NCI-H128 (cell line): Measurements from ENCODE around the gene ECEL1.
"Not testable (repeated sequence)": the region's sequence is repeated elsewhere in the genome, so short reads cannot be mapped to it uniquely, and the experiment has no call there.

Experiments
- DNase-seq: peaks from one replicate; lab custom pipeline; 2025; ENCODE audit not compliant: unreplicated experiment; lab: John Stamatoyannopoulos, UW

Gene ECEL1

DNA sequence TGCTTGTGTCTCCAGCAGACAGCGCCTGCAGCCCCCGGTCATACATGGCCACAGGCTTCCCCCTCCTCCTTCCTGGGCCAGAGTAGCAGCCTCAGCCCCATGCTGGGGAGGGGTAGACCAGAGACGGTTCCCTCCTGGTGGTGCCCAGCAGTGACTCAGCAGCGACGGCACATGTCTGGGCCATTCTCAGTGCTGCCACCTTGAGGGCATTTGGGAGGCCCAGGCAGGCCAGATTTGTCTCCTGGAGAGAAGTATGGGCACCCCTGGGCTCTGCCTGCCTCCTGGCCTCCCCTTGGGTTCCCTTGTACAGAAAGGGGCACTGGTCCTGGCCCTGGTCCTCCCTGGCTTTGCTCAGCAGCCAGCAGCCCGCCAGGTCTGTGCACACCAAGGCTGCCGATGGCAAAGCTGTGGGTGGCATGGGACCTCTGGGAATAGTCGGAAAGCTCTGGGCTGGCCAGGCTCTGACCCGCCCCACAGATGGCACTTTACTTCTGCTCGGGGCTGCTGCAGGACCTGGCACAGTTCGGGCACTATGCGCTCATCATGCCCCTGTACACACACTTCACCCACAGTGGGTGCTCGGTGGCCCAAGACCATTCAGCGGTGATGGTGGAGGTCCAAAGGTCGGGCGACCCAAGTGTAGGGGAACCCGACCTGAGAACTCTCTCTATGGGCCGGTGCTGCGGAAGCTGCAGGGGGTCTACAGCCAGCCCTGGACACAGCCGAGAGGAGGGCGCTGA, 43.1 kb downstream of the ECEL1 start:
- no peak for DNase-seq

DNA sequence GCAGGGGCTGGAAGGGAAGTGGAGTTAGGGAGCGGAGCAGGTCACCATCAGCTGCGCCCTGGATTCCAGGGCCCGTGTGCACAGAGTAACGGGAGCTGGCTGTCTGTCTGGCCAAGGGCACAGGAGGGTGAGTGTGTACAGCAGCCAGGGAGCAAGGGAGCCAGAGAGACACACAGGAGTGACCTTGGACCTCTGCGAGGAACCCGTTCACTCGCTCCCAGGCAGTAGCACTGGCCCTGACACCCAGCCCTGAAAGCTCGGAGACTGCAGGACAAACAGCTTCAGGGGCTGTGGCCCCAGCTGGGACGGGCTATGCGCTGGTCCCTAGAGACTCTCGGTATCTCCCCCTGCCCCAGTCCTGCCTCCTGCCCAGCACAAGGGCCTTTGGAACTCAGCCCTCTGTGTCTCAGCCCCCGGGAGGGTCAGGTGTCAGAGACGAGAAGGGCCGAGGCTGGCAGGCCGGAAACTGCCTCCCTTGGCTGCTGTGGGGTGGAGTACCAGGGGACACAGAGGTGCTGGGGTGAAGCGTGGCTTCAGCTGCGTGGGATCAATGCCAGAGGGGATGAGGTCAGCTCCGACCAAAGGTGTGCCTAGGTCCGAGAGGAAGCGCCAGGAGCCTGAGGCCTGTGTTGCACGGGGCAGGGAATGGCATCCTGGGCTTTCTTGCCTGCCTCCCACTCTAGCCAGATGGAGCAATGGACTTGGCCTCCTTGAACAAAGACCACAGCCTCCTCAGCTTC, 43.8 kb downstream of the ECEL1 start:
- DNase-seq: not testable (repeated sequence)

DNA sequence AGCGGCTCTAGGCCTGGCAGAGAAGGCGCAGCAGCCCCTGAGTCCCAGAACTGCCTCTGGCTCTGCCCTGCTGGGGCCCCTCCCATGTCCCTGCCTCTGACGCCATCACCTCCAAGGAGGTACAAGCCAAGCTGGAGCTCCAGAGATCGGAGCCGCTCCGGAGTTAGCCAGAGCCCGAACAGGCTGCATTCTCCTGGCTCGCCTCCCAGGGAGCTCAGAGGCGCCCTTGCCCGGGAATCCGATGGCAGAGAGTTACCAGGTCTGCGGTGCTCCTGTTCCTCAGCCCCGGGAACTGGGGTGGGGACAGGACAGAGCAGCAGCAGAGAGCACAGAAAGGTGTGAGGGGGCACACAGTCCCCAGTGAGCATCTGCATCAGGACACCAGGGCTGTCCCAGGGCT, 44.6 kb downstream of the ECEL1 start:
- DNase-seq: not testable (repeated sequence)

DNA sequence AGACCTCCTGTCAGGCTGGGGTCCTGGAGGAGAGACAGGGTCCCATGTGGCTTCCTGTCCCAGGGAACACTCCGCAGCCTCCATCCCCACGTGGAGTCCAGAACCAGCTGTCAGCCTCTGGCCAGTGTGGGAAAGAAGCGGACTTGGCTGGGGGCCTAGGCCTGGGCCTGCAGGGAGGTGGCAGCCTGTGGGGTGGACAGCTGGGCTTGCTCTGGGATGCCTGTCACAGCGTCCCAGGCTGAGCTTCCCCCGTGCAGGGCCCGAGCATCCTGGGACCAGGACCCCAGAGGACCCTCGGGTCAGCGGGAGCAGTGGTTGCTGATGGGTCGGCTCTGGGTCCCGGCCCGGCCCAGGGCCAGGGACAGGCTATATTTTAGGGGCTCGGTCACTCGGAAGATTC, 45.2 kb downstream of the ECEL1 start:
- DNase-seq: not testable (repeated sequence)

DNA sequence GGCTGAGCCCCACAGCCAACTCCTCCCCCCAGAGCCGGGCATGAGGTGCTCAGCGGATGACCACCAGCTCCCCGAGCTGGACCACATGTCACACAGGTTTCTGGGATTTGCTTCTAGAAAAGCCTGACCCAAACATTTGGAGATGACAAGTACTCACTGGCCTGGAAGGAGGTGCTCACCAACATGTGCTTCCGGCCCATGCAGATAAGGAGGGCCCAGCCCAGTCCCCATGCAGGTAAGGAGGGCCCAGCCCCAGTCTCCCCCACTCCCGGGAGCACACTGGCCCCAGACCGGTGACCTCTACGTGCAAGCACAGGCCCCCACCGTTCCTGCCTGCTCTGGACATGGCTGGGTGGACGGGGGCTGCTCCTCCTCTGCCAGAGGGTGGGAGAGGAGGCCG, 45.7 kb downstream of the ECEL1 start:
- DNase-seq: not testable (repeated sequence)

DNA sequence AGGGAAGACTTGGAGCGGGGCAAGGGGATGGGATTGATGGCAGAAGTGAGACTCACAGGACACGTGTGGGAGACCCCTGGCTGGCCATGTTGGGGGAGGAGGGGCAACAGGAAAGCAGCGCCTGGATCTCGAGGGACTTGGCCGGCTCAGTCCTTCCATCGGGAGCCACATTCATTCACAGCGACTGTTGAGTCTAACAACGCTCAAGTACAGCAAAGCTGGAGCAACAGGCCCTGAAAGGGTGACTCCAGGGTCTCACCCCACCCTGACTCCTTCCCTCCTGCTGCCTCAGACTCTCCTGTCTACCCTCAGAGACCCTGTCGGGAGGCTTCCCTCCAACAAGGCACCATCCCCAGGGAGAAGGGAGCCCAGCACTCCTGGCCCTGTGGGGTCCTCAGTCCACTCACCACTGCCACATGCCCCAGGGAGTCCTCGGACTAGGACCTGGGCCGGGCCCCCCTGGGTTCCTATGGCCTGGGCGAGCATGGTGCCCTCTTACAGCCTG, 46.4 kb downstream of the ECEL1 start:
- DNase-seq: no peak

DNA sequence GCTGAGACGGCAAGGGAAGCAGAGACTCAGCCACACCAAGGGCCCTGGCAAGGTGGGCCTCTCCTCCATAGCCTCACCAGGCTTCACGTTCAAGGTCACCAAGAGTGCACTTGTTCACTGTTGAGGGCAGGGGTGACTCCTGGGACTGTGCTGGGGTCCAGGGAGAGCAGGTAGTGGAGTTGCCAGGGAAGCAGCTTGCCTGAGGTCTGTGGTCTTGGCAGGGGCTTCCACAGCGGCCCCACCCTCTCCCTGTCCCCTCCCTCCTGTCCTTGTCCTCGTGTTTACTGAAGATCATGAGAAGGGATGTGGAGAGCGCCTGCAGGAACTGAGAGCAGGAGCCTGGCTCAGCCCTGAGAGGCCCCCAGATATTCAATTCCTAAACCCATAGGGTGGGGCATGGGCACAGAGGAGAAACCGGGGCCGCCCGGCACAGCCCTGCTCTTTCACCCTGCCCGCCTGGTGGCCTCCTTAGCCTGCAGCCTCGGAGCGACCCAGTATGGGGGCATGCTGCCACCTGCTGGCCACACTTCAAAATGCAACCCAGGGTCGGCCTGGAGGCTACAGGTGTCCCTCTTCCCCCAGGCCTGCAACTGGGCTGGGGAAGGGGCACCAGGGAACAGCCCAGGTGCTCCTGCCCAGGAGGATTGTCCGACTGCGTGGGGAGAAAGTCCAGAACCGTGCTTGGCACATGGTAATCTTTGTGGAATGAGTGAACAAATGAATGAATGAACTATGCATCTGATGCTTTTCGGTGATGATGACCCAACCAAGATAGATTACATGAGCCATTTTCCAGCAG, 47.2 kb downstream of the ECEL1 start:
- peak; percentile 28 for DNase-seq

DNA sequence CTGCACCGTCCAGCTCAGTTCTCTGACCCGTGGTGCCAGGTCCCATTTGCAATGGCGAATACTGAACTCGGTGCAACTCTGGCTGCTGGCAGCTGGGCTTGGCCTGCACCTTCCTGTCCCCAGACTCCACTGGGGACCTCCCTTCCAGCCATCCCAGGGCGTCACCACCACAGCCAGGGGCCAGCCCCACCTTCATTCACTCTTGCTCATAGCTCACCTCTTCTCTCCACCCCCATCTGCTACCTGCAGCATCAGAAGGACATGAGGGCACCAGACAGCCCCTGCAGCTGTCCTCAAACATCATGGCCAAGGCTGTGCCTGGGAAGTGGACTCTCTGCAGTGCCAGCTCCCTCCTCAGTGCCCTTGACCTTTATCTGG, 47.9 kb downstream of the ECEL1 start:
- DNase-seq: no peak

DNA sequence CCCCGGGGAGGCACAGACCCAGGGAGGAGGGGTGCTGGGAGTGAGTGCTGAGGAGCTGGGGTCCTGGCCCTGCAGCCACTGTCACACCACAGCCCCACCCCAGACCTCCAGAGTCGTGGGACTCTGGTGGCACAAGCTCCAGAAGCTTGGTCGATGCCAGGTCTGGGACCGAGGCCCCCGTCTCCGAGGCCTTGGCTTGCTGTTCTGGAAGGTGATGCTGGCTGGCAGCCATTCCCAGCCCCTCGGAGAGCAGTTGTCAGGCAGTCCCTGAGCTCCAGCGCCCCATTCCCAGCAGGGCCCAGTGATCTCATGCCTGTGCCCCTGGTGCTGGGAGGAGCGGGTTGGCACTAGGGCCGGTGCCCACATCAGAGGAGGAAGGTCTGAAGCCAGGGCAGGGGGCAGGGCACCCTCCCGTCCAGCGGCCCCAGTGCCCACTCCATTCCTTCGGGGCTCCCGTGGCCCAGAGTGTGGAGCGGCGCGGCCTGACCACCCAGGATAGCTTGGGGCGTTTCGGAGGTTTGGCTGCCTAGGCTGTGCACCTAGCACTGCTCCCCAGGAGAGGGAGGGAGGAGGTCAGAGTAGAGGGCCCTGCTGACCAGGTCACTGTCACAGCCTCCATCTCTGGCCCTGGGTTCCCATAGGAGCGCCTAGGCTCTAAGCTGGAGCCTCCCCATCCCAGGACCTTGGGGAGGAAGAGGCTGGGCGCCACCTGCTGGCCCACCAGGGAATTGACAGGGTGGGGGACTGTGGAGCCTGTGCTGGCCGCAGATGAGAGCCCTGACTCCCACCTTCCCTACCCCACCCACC, 48.5 kb downstream of the ECEL1 start:
- no peak for DNase-seq

DNA sequence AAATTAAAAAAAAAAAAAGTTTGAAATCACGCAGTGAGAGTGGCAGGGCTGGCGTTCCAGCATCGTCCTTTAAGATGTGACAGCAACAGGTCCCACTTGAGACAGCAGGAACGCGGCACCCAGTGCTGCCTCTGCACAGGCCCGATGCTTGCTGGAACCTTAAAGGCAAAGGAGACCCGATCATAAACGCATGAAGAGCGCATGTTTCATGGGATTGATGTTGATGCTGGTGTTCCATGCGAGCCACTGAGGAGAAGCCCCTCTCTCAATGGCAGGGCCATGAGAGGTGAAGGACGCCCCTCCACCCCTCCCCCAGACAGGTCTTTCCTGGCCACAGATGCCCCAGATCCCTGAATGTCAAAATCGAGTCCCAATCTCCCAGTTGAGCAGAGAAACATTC, 49.5 kb downstream of the ECEL1 start:
- no peak for DNase-seq

DNA sequence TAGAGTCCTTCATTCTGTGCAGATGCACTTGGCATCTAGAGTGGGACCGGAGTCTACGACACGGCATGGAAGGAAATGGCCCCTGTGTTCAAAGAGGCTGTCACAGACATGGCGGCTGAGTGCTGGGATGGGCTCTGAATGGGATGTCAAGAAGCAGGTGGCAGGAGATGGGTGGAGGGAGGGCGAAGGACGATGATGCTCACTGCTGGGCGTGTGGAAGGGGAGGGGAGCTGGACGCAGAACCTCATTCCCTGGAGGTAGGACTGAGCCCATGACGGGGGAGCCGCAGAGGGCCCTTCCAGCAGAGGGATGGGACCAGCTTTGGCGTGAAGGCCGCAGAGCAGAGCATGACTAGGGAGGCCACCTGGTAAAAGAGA, 50.5 kb downstream of the ECEL1 start:
- DNase-seq: no peak

DNA sequence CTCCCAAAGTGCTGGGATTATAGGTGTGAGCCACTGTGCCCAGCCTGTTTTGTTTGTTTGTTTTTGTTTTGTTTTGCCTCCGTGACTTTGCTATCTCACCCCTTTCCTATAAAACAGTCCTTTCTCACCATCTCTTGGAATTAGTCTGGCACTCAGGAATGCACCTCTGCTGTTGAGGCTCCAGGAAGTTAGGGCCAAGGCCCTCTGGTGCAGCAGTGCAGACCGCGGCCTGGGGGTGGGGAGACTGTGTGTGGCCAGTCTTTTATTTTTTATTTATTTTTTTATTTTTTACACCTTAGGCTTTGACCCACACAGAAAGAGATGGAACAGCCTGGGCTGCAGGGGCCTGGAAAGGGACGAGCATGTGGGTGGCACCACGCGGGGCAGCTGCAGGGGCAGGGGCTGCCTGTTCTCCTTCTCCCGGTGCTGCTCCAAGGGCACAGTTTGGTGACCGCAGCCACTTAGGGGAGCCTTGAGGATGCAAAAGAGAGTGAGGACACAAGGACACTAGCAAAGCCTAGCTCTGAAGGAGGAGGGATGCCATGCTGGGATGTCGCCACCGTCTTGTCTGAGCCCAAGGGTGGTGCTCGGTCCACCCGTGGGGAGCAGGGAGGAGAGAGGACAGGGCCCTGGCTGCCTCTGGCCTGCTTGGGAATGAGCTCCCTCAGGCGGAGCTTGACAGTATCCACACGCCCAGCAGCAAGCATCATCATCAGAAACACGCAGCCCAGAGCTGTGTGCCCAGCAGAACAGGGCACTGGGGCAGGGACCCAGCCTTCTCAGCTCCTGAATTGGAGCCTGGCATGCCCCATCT, 51.0 kb downstream of the ECEL1 start:
- DNase-seq: no peak

DNA sequence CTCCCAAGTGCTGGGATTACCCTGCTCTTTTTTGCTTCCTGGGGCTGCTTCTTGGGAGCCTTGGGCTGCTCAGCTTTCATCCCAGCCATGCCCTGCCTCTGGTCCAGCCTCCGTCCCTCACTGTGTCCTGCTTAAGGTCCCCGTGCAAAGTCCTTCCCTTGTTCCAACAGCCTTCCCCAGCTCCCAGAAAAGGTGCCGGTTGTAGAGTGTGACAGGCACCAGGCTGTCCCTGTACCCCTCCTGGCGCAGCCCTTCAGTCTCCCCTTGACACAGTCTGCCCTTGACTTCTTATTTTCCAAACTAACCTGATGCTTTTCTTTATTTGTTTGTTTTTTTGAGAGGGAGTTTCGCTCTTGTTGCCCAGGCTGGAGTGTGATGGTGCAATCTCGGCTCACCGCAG, 51.8 kb downstream of the ECEL1 start:
- DNase-seq: no peak

DNA sequence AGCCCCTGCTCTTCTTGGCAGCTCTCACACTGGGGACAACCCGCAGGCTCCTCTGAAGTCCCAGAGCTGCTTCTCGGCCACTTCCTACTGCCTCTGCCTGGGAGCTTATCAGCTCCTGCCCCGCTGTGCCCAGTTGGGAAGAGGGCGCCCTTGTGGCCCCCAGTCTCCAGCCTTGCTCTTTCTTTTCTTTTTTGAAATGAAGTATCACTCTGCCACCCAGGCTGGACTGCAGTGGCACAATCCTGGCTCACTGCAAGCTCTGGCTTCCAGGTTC, 52.3 kb downstream of the ECEL1 start:
- DNase-seq: no peak

DNA sequence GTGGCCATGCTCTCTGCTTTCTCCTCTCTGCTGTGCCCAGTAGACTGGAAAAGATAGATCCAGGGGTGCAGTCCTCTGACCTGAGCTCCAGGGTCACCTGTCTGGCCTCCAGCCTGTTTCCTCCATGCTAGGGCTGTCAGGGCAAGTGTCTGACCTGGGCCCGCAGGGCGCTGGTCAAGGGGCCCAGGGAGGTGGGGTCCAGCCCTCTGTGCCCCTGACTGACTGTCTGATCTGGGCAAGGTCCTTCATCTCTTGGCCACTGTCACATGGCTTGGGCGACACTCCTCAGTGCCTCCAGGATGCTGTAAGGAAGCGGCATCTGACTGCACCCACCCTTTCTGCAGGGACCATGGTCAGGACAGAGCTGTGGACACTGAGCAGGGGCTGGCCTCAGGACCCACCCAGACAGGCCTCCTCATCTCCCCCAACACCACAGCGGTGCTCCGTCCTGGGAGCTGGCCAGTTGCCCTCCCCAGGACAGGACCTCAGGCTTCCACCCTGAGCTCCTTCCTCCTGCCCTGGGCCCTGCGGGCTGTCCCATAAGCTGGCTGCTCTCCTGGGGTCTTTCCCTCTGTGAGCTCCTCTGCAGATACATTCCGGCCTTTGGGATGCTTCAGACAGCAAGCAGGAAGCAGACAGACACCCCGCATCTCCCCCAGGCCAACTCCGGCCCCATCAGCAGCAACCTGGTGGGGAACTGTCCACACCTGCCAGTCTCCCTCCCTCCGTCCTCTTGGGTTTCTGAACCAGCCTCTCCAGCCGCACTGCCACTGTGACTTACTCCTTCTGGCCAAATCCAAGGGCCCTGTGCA, 52.9 kb downstream of the ECEL1 start:
- DNase-seq: no peak

DNA sequence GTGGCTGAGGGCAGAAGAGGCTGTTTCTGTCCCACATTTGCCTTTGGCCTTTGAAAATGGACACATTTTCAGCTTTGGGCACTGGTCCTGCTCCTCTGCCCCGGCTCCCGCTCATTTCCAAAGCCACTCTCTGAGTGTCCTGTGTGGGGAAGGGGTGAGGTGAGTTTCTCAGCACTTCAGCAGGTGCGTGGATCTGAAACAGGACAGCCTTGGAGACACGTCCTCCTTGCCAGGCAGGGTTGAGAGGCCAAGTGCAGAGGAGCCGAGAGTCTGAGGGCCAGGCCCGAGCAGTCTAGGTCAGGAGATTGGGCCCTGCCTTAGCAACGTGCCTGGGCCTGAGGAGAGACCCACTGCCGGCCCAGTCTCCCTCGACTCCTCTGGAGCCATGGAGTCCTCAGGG, 53.5 kb downstream of the ECEL1 start:
- no peak for DNase-seq

DNA sequence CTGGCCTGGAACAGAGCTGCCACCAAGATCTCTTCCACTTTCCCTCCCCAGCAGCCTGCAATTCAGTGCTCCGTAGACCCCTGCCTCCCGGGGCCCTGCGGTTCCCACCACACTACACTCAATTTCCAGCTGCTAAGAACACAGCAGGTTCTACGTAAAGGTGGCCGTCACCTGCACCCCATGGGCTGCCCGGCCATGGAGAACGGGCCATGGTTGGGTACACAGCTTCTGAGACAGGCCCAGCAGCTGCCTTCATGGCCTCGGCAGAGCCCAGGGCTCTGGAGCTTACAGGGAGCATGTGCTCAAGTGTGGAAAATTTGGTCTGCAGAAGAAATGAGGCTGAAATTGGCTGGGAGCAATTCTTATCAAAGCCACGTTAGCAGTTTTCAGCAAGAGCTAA, 54.0 kb downstream of the ECEL1 start:
- not testable (repeated sequence) for DNase-seq

DNA sequence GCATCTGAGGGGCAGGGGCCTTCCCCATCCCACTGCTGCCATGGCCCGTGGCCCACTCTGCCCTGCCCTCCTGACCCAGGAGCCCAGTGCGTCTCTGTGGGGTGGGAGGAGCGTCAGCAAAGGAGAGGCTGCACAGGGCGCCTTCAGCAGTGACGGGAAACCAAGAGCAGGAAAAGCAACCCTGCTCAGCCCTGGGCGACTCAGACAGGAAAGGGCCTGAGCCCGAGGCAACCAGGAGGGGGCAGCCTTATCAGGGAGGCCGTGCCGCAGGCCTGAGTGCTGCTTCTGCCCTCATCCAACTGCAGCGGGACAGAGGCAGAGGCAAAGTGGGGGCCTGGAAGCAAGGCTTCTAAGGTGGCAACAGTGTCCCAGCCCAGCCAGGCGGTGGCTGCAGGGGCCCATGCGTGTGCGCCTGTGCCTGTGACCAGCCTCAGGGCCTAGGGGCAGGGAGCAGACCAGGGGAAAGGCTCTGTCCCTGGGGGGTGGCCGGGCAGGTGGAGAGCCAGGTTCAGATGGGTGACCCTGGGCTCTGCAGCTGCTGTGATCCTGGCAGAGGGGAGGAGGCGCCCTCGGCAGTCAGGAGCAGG, 54.9 kb downstream of the ECEL1 start:
- no peak for DNase-seq
